ENCODE data around the gene TXNRD1.
"Not testable (repeated sequence)": the region's sequence is repeated elsewhere in the genome, so short reads cannot be mapped to it uniquely, and the experiment has no call there.

Gene TXNRD1

DNA sequence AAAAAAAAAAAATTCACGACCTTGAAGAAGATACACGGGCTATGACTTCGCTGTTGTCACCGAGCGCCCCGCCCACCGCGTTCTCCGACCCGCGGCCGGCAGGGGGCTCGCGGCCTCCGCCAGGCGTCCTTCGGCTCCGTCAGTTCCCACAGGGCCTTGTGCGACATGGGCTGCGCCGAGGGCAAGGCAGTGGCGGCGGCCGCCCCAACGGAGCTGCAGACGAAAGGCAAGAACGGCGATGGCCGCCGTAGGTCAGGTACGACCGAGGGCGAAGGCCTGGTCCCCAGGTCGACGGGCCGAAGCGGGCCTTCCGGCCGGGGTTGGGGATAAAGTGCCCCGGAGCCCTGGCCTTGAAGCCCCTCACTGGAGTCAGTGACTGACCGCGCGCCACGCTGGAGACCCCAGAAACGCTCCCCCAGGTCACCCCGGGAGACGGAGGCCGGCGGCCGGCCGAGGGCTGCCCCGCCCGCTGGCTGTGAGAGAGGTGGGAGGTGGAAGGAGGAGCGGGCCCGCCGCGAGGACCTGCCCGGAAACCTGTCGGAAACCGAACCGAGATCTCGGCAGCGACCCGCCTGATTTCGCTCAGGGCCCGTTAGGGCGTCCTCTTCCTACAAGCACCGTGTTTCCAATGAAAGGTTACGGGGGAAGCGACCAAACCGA, at the start of gene TXNRD1:
TXNRD1 (plus strand) TSS at position 142 of the 660 bp plus-strand sequence; CDS start at position 166, 24 bp downstream.
- peak in 1 of 2 experiments; percentile 44 for DNase-seq (ENCODE audit: low read depth in 2 of 2)

DNA sequence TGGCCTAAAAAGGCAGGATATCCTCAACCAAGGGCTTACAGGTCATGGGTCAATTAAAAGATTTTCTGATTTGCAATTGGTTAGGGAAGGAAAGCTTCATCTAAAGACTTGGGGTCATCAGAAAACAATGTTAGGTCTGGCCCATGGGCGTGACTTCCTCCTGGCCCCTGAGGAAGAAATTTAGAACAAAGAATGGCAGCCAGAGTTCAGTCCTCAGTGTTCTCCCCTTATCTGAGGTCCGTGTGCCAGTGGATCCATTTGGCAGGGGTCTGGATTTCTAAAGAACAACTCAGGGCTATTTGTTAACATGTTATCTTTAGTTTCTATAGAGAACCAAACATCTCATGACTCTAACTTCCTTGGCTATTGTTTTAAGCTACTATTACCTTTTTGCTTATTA, 49.8 kb upstream of the TXNRD1 start:
- DNase-seq (ENCODE audit: low read depth in 2 of 2): no peak

DNA sequence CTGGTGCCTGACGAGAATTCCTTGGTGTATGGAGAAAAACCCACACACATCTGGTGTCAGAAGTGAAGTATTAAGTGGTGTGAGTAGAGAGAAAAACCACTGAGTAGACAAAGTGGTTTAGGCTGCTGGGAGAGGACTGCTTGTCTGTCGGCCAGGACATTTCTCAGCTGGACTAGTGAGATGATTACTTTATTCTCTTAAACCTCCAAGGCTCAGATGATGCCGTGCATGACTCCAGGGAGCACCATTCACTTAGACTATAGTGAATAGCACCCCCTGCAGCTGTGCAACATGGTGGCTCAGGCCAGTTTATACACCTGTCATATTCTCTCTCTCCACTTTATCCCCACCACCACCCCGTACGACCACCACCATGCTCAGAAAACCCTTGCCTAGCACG, 49.1 kb upstream of the TXNRD1 start:
- no peak for DNase-seq (ENCODE audit: low read depth in 2 of 2)

DNA sequence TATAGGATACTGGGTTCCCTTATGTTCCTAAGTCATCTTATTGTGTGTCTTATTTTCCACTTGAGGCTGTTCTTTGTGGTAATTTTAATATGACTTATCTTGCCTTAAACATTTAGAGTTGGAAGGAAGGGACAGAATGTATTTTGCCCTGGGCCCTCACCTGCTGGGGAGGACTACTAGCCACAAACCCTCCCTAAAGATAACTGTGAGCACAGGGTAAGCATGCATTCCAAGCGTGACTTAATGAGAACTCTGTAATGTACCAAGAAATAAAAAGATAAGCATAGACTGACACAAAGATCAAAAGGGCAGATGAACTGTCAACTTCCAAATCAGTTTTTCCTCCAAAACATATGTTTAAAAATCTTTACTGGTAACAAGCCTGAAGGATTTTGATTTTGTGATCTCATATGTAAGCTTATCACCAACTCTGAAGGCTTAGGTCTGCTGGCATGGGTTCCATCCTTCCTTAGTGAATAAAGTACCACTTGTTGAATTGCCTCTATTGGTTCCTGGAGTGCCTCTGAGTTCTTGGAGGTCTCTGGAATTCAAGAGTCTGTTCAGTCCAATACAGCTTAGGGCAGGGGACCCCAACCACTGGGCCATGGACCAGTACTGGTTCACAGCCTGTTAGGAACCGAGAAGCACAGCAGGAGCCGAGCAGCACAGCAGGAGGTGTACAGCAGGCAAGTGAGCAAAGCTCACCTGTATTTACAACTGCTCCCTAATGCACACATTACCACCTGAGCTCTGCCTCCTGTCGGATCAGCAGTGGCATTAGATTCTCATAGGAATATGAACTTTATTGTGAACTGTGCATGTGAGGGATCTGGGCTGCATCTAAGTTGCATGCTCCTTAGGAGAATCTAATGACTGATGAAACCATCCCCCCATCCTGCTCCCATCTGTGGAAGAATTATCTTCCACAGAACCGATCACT, 47.8 kb upstream of the TXNRD1 start:
- DNase-seq (ENCODE audit: low read depth in 2 of 2): no peak

DNA sequence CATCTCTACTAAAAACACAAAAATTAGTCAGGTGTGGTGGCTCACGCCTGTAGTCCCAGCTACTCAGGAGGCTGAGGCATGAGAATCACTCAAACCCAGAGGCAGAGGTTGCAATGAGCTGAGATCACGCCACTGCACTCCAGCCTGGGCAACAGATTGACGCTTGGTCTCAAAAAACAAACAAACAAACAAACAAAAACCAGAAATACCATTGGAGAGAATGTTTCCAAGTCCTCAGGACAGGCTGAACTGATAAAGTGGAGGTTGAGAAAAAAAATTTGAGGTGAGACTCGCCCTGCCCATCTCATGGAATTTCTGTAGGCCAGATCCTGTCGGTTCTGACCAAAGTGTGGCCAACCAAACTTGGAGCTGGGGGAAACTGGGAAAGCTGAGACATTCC, 47.0 kb upstream of the TXNRD1 start:
- no peak for DNase-seq (ENCODE audit: low read depth in 2 of 2)

DNA sequence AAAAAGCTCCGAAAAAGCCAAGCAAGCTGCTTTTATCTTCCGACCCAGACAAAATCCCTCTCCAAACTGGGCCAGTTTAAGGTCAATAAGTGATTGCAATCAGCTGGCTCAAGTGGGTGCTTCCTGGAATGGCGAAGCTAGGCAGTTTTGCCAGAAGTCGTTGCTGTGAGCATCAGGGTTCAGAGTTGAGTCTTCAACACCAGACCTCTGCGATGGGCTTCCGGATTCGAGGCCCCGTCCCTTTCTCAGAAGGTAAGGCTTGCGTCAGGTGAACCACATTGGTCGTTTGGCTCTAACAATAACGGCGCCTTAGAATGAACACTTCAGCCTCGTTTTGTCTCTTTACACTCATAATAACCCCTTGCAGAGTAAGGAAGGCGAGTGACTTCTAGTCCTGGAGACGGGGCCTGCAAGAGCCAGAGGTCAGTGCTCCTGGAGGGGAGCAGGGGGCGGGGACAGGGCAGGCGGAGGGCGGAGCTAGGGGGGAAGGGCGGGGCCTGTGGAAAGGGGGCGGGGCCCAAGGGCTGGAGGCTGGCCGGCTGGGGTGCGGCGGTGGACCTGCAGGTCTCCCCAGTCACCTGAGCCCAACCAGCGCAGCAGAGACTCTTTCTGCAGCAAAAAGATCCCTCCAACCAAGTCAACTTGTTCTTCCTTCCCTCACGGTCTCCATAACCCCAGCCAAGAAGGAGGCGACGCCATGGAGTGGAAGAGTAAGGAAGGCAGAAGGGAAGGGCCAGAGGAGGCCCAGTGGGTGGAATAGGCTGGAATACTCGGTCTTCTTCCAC, 43.6 kb upstream of the TXNRD1 start:
- DNase-seq (ENCODE audit: low read depth in 2 of 2): no peak

DNA sequence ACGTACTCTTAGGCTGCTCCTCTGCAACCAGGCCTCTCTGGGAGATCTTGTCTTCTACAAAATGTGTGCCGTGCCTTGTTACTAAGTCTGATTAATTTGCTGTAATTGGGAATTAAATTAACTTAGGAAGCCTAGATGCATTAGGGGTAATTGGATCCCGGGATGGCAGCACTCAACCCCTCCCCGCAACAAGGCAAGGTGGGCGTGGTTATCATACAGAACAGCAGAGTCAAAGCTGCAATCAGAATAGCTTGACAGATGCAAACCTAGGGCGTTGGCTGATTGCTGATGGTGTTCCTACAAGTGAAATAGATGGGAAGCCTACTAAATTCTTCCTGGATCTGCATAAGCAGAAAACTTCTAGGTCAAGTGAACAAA, 43.0 kb upstream of the TXNRD1 start:
- DNase-seq (ENCODE audit: low read depth in 2 of 2): no peak

DNA sequence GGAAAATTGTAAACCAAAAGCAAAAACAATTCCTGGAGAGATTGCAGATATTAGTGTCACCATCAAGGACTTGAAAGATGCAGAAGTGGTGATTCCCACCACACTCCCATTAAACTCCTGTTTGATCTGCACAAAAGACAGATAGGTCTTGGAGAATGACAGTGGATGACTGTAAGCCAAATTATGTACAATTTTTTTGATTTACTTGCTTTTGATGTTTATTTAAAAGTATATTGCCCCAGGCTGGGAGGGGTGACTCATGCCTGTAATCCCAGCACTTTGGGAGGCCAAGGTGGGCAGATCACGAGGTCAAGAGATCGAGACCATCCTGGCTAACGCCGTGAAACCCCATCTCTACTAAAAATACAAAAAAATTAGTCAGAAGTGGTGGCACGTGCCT, 41.8 kb upstream of the TXNRD1 start:
- DNase-seq (ENCODE audit: low read depth in 2 of 2): not testable (repeated sequence)

DNA sequence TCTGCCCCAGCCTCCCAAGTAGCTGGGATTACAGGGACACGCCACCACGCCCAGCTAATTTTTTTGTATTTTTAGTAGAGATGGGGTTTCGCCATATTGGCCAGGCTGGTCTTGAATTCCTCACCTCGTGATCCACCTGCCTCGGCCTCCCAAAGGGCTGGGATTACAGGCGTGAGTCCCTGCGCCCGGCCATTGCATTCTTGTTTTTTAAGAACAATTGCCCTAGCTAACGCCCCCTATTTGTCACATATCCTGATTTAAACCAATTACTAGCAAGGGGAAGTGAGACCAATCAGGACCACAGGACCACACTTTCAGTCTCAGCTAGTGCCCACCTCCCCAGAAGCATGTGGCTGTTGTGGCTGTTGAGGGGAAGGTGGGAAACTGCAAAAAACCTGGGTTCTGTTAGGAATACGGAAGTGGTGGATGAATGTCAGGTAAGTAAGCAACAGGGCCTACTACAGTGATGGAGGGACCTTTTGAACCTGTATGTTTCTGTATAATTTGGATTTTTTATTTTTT, 39.8 kb upstream of the TXNRD1 start:
- no peak for DNase-seq (ENCODE audit: low read depth in 2 of 2)

DNA sequence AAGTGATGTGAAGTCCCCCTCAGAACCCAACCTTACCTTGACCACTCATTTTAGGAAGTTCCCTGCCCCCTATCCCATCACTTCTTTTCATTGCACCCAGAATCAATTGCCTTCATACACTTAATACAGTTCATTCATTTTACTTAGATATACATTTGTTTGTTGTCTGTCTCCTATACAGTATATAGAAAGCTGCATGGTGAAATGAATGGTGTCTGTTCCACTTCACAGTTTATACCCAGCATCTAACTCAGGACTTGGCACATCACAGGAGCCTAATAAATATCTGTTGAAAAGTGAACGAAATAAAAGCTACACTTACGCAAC, 38.3 kb upstream of the TXNRD1 start:
- DNase-seq (ENCODE audit: low read depth in 2 of 2): no peak

DNA sequence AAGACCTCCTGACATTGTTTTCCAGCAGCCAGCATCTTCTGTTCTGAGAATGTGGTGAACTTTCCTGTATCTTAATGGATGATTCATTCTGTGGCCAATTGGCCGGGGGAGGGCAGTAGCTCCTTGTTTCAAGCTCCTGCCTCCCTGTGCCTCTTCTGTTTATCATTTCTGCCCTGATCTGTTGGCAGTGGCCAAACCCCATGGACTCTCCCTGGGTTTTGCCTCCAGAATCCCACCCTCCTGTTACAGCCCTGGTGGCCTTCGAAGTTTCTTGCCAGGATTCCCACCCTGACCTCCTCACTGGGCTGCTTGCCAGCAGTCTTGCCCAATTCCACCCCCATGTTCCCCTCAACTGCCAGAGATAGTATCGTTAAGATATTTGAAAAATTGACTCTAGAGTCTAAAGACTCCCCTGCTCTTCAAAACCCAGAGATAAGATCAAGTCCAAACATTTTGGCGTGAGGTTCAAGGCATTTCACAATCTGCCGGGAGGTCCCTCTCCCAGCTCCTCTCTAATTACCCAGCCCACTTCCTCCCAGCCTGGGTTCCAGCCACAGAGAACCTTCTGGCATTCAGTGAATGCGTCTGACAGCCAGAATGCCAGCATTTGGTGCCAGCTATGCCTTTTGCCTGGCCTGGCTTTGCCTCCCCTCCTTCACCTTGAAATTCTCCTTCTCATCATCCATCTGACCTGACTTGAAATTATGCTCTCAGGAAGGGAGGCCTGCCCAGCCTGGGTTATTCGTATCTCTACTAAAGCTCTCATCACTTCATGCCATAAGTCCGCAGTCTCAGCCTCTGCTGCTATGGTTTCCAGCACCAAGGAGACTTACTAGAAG, 37.7 kb upstream of the TXNRD1 start:
- peak; percentile 92 to 94 for DNase-seq (ENCODE audit: low read depth in 2 of 2)

DNA sequence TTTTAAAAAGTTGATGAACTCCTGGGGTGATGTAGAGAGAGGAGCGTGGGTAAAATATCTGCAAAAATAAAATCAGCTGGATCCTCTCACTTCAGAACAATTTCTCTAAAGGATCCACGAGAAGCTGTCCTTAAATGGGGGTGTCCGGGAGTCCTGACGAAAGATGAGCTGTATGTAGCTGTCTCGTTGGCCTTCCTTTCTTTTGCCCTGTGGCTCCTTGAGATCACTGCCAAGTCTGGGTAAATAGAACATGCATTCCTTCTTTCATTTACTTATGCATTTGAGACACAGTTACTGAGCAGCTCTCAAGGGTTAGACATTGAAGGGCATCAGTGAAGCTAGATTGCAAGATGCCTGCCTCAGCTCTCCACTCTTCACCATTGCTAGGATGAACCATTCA, 35.2 kb upstream of the TXNRD1 start:
- DNase-seq (ENCODE audit: low read depth in 2 of 2): no peak

DNA sequence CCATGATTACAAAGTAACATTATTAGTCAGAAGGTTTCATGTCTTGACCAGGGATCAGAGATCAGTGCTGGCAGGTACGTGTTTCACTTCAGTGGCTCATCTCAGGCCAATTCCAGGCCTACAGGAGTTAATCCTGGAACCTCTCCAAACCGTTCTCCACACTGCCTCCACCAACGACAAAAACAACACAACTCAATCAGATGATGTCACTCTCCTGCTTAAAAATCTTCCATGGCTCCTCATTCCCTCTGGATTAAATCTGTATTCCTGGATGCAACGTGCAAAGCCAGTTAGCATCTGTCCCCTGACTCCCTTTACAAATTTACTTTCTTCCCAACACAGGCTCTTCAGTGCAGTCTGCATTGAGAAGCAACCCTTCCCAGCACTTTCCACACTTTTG, 34.3 kb upstream of the TXNRD1 start:
- DNase-seq (ENCODE audit: low read depth in 2 of 2): peak in 1 of 2 experiments; percentile 21

DNA sequence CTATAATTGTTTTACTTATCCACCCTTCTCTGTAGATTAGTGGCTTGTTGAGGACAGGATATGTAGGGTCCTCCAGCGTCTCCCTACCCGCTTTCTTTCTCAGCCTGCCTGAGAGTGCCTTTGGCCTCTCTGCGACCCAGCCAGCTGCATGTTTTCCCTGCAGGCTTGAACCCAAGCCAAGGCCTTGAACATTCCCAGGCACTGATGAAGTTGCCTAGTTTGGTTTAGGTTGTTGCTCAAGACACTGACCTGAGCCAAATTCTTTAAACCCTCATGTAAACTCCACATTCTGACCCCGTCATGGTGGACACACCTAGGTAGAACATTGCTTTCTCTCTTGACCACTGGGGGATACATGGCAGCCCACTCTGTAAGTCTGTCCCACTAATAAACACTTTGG, 33.4 kb upstream of the TXNRD1 start:
- peak; percentile 62 to 69 for DNase-seq (ENCODE audit: low read depth in 2 of 2)

DNA sequence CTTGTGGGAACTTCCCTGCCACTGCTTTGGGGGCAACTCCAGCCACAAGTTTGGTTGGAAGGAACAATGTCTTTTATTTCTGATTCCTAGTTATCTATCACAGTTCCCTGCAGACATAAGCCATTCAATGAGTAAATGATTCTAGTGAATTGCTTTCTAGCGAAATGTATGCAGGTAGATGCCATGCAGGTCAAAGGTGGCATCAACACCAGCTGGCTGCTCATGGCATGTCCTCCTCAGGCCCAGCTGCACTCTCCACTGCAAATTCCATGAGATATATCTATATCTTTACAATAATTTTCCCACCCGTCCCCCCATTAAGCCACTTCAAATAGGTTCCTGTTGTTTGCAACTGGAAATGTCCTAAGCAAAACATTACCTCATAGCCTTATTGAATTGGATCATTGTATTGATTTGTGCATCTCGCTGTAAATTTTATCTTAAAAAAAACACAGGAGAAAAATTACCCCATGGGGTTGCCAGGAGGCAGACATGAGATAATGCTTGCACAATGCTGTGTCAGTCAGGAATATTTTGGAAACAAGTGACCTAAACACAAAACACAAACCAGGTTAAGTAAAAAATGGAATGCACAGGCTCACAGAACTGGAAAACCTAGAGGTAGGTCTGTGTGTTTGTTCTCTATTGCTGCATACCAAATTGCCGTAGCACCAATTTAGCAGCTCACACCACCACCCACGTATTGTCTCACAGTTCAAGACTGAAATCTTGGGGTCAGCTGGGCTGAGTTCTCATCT, 32.8 kb upstream of the TXNRD1 start:
- no peak for DNase-seq (ENCODE audit: low read depth in 2 of 2)

DNA sequence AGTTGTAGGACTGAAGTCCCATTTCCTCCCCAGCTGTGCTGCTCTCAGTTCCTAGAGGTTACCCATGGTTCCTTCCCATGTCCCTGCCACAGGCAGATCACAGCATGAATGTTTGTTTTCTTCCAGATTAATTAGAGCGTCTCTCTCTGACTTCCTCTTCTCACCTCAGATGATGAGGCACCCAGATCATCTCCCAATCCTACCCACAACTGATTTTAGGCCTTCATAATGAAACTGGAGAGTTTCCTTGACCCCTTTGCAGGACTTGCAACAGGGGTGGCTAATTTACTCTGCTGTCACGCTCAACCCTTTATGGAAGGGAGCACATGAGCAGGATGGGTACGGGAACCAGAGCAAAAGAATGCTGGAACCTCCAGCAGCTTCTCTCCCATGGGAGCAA, 32.1 kb upstream of the TXNRD1 start:
- no peak for DNase-seq (ENCODE audit: low read depth in 2 of 2)

DNA sequence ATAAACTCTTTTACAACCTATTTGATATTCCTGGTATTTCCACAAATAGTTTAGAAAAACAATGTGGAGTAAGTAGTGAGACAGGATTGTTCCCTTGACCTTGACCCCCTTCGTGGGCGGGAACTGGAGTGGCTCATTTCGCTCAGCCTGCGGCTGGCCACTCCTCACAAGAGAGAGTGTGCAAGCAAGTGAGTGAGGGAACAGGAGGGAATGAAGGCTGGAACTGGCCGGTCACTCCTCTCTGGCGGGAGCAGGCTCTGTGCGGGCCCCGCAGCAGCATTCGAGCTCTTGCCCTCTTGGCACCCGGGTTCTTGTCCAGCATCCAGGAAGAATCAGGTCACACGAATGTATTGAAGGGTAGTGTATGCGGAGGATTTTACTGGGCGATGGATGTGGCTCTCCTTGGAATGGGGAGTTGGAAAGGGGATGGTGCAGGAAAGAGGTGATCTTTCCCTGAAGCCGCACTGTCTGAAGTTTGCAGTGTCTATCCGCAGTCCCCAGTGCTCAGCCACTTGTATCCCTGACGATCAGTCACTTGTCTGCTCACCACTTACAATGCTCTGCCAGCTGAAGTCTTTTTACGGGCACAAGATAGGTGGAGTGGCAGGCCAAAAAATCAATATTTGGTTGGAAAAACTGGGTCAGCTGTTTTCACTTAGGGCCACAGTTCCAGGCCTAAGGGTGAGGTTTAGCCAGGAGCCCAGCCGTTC, 28.0 kb upstream of the TXNRD1 start:
- DNase-seq (ENCODE audit: low read depth in 2 of 2): no peak

DNA sequence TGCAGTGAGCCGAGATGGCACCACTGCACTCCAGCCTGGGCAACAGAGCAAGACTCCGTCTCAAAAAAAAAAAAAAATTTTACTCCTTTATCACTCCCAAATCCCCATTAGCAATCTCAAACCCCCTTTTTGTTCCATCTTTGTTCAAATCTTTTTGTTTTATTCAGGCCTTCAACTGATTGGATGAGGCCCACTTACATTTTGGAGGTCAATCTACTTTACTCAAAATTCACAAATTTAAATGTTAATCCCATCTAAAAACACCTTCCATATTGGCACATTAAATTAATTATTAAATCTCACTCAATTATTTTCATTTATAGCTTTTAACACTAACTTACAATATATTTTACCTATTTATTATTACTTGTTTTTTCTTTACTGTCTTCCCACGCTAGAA, 27.0 kb upstream of the TXNRD1 start:
- DNase-seq (ENCODE audit: low read depth in 2 of 2): no peak

DNA sequence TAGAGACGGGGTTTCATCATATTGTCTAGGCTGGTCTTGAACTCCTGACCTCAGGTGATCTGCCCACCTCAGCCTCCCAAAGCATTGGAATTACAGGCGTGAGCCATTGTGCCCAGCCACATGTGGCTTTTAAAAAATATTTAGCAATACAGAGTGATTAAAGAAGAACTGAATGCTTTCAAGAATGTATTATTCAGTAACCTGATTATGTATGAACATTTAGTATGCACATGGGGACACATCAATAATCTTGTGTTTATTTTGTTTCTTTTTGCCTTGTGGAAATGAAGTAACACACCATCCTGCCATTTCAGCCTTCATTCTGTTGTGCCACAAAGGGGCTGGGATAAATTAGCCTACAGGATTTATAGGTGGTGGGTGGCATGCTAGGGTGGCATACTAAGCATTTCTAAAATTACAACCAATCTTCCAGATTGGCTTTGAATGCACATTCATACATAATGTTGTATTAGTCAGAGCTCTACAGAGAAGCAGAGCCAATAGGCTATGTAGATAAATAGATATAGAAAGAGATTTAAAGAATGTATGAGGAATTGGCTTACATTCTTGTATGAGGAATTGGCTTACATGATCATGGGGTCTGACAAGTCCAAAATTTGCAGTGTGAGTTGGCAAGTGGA, 25.5 kb upstream of the TXNRD1 start:
- DNase-seq (ENCODE audit: low read depth in 2 of 2): peak; percentile 30 to 37

Data from fibroblast of skin of left quadriceps (primary cell).